NCI-H2107 (cell line): ENCODE results near the gene EEF1AKMT4.

Experiments used
- DNase-seq: peaks from one replicate; lab custom pipeline; 2025; lab: John Stamatoyannopoulos, UW

The EEF1AKMT4 gene

GRCh38 chr3:184298759-184299487, 49.5 kb downstream of the EEF1AKMT4 start, which contains the start of gene PSMD2:
PSMD2 (plus strand) TSS chr3:184299241; CDS start chr3:184299267, 26 bp downstream.
- peak; percentile 100 for DNase-seq

GRCh38 chr3:184299488-184300377, 50.3 kb downstream of the EEF1AKMT4 start:
- no peak for DNase-seq

- DNase-seq, result no peak
Observed at GRCh38 chr3:184300378-184300720, 50.9 kb downstream of the EEF1AKMT4 start.

- no peak for DNase-seq
Observed at GRCh38 chr3:184305577-184305976, 56.1 kb downstream of the EEF1AKMT4 start.

- no peak for DNase-seq
Observed at GRCh38 chr3:184306341-184306972, 57.0 kb downstream of the EEF1AKMT4 start.

GRCh38 chr3:184307915-184308314, 58.4 kb downstream of the EEF1AKMT4 start:
- DNase-seq, result no peak
